H9 (cell line): ENCODE measurements around the gene VWF. TPM values are rescaled to one million over a fixed set of nuclear protein-coding genes. Genes with fewer than 3 reads are reported as not detected.

ENCODE experiments used
- DNase-seq: peaks from one replicate; pipeline ENCODE4 v3.0.0-alpha.2; 2017
- H2AFZ ChIP-seq: one replicate; pipeline ENCODE4 v1.6.1; 2013; ENCODE audit warnings: mild to moderate bottlenecking, low read length, control low read depth, moderate library complexity
- H2AK5ac ChIP-seq: 2 replicates; pipeline ENCODE4 v1.6.1; 2013; ENCODE audit warnings: low read length, control low read depth, mixed read lengths; ENCODE audit not compliant: insufficient read length
- H2BK120ac ChIP-seq: one replicate; pipeline ENCODE4 v1.6.1; 2013; ENCODE audit warnings: low read depth, mild to moderate bottlenecking, low read length, control low read depth, inconsistent platforms; ENCODE audit not compliant: poor library complexity, severe bottlenecking
- H2BK12ac ChIP-seq: 2 replicates; pipeline ENCODE4 v1.6.1; 2013; ENCODE audit warnings: low read length, control low read depth, mixed read lengths, low read depth; ENCODE audit not compliant: insufficient read length
- H2BK15ac ChIP-seq: 2 replicates; pipeline ENCODE4 v1.6.1; 2013; ENCODE audit warnings: low read depth, low read length, control low read depth
- H2BK20ac ChIP-seq: one replicate; pipeline ENCODE4 v1.6.1; 2013; ENCODE audit warnings: low read depth, mild to moderate bottlenecking, low read length, control low read depth, inconsistent platforms; ENCODE audit not compliant: poor library complexity, severe bottlenecking
- H2BK5ac ChIP-seq: 2 replicates; pipeline ENCODE4 v1.6.1; 2013; ENCODE audit warnings: low read length, control low read depth, mixed read lengths; ENCODE audit not compliant: insufficient read length
- H3K14ac ChIP-seq: 2 replicates; pipeline ENCODE4 v1.6.1; 2013; ENCODE audit warnings: low read length, control low read depth; ENCODE audit not compliant: insufficient read depth
- H3K18ac ChIP-seq: 2 replicates; pipeline ENCODE4 v1.6.1; 2013; ENCODE audit warnings: low read depth, mild to moderate bottlenecking, mixed read lengths, low read length, control low read depth; ENCODE audit not compliant: insufficient read length
- H3K23ac ChIP-seq: 2 replicates; pipeline ENCODE4 v1.6.1; 2013; ENCODE audit warnings: low read length, control low read depth, mixed read lengths, low read depth; ENCODE audit not compliant: insufficient read length
- H3K23me2 ChIP-seq: 2 replicates; pipeline ENCODE4 v1.6.1; 2013; ENCODE audit warnings: low read depth, mild to moderate bottlenecking, mixed read lengths, low read length, control low read depth; ENCODE audit not compliant: insufficient read length, poor library complexity, severe bottlenecking
- H3K27ac ChIP-seq: 2 replicates; pipeline ENCODE4 v1.5.1; 2013; ENCODE audit warnings: low read length, control low read depth, mixed read lengths, low read depth; ENCODE audit not compliant: insufficient read length
- H3K27me3 ChIP-seq: 2 replicates; pipeline ENCODE4 v1.6.1; 2013; ENCODE audit warnings: low read length, control low read depth, inconsistent platforms; ENCODE audit not compliant: insufficient read depth
- H3K4ac ChIP-seq: 2 replicates; pipeline ENCODE4 v1.6.1; 2013; ENCODE audit warnings: low read depth, mild to moderate bottlenecking, control low read depth, inconsistent platforms, low read length, moderate library complexity
- H3K4me1 ChIP-seq: 2 replicates; pipeline ENCODE4 v1.6.1; 2013; ENCODE audit warnings: low read length, control low read depth, inconsistent platforms; ENCODE audit not compliant: insufficient read depth
- H3K4me2 ChIP-seq: 2 replicates; pipeline ENCODE4 v1.6.1; 2013; ENCODE audit warnings: low read length, control low read depth, mixed read lengths; ENCODE audit not compliant: insufficient read length, insufficient read depth
- H3K56ac ChIP-seq: 2 replicates; pipeline ENCODE4 v1.6.1; 2013; ENCODE audit warnings: low read depth, mild to moderate bottlenecking, mixed read lengths, low read length, control low read depth; ENCODE audit not compliant: insufficient read length
- H3K79me1 ChIP-seq: 2 replicates; pipeline ENCODE4 v1.6.1; 2013; ENCODE audit warnings: low read depth, mild to moderate bottlenecking, moderate library complexity, low read length, control low read depth, inconsistent platforms; ENCODE audit not compliant: insufficient read depth, poor library complexity, severe bottlenecking
- H3K79me2 ChIP-seq: 2 replicates; pipeline ENCODE4 v1.6.1; 2013; ENCODE audit warnings: low read length, control low read depth, inconsistent platforms; ENCODE audit not compliant: insufficient read depth
- H3K9ac ChIP-seq: 2 replicates; pipeline ENCODE4 v1.6.1; 2013; ENCODE audit warnings: low read length, control low read depth, mixed read lengths; ENCODE audit not compliant: insufficient read length; ENCODE audit errors: extremely low read depth
- H3K9me3 ChIP-seq: one replicate; pipeline ENCODE4 v1.6.1; 2013; ENCODE audit warnings: low read depth, low read length, inconsistent platforms; ENCODE audit not compliant: control insufficient read depth
- H3T11ph ChIP-seq: one replicate; pipeline ENCODE4 v1.6.1; 2013; ENCODE audit warnings: mild to moderate bottlenecking, low read length, control low read depth, inconsistent platforms
- H4K20me1 ChIP-seq: one replicate; pipeline ENCODE4 v1.6.1; 2013; ENCODE audit not compliant: control insufficient read depth, insufficient read length, insufficient read depth
- H4K5ac ChIP-seq: 2 replicates; pipeline ENCODE4 v1.6.1; 2013; ENCODE audit warnings: low read depth, mild to moderate bottlenecking, mixed read lengths, low read length, control low read depth; ENCODE audit not compliant: insufficient read length
- H4K8ac ChIP-seq: replicated peaks from 2 replicates; pipeline ENCODE4 v1.6.1; 2013; ENCODE audit warnings: low read length, control low read depth, mixed read lengths, low read depth; ENCODE audit not compliant: insufficient read length
- H4K91ac ChIP-seq: 2 replicates; pipeline ENCODE4 v1.6.1; 2013; ENCODE audit warnings: low read depth, mild to moderate bottlenecking, moderate library complexity, mixed read lengths, low read length, control low read depth; ENCODE audit not compliant: insufficient read length
- H3K27ac Mint-ChIP-seq, 3 experiments: 2 replicates in 2 of 3; 3 replicates in 1 of 3; pipeline ENCODE4 v1.8.0; 2020 to 2021; ENCODE audit warnings: mixed read lengths in 3 of 3, mild to moderate bottlenecking in 1 of 3, moderate library complexity in 1 of 3
- H3K27me3 Mint-ChIP-seq: 2 replicates; pipeline ENCODE4 v1.8.0; 2021; ENCODE audit warnings: low read depth, mild to moderate bottlenecking, moderate library complexity, mixed read lengths
- H3K36me3 Mint-ChIP-seq, 3 experiments: 2 replicates in 2 of 3; 3 replicates in 1 of 3; pipeline ENCODE4 v1.8.0; 2020 to 2021; ENCODE audit warnings: low read depth in 3 of 3, mixed read lengths in 3 of 3; ENCODE audit not compliant: insufficient read depth in 1 of 3
- H3K4me1 Mint-ChIP-seq, 2 experiments: 2 replicates each; pipeline ENCODE4 v1.8.0; 2020; ENCODE audit warnings: mixed read lengths in 2 of 2
- H3K4me3 Mint-ChIP-seq, 2 experiments: 2 replicates in 1 of 2; 3 replicates in 1 of 2; pipeline ENCODE4 v1.8.0; 2020 to 2021; ENCODE audit warnings: mild to moderate bottlenecking in 2 of 2, mixed read lengths in 2 of 2, moderate library complexity in 1 of 2
- H3K9me3 Mint-ChIP-seq, 2 experiments: 2 replicates in 1 of 2; 3 replicates in 1 of 2; pipeline ENCODE4 v1.8.0; 2020; ENCODE audit warnings: mild to moderate bottlenecking in 2 of 2, mixed read lengths in 2 of 2, moderate library complexity in 1 of 2
- WGBS: extraction: QIAGEN DNeasy Blood & Tissue Kit; methylation state at CpG from one replicate; pipeline ENCODE4 v1.1.7; 2013; ENCODE audit warnings: missing lambda C conversion rate, low lambda C conversion rate, mixed read lengths; ENCODE audit not compliant: insufficient read length; ENCODE audit errors: extremely low coverage; 5-methylcytosine and 5-hydroxymethylcytosine counted together
- total RNA-seq: library from RNA; stranded (reverse); gene quantifications from 2 replicates; pipeline ENCODE4 v1.2.1, GENCODE V29; 2021
- TF ChIP-seq, protein P1 (sequence below): fragments of 200-600 bp; sonication (generic); conservative IDR thresholded peaks from 3 replicates; pipeline ENCODE4 v1.8.0; 2021; ENCODE audit warnings: antibody characterized with exemption, mild to moderate bottlenecking

The VWF gene
- total RNA-seq, 1 experiment from 2014 or later, result 0.17 TPM

DNA sequence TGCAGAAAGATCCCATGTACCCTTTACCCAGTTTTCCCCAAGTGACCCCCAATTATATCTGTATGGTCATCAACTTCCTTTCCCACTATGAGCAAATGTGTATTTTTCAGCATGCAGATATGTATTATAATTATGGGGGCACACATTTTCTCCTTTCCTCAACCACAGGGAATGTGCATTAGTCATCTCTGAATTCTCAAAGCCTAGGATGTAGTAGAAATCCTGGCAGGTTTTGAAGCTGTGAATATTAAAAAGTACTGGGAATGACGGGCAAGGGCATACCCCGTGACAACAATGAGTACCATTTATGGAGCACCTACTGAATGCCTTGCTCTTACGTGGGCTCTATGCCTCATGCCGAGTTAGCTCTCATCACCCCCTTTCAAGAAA, 71.5 kb downstream of the VWF start:
- Histone ChIP-seq H4K5ac (no peak overlapping the region), H2AFZ (no peak overlapping the region), H3K14ac (no peak overlapping the region), H2AK5ac (no peak overlapping the region), H3K4ac (no peak overlapping the region), H3K79me1 (no peaks in the 10 kb centered on the region), H3K27ac (no peak overlapping the region), H3K79me2 (no peaks in the 10 kb centered on the region), H4K8ac (no peak overlapping the region), H2BK20ac (no peak overlapping the region), H3K4me2 (no peak overlapping the region), H3K9ac (no peak overlapping the region), H4K20me1 (no peaks in the 10 kb centered on the region), H3K27me3 (no peaks in the 10 kb centered on the region), H3T11ph (no peak overlapping the region), H2BK15ac (no peak overlapping the region), H2BK5ac (no peak overlapping the region), H3K18ac (no peak overlapping the region), H3K56ac (no peak overlapping the region), H2BK12ac (no peak overlapping the region), H3K4me1 (no peaks in the 10 kb centered on the region), H4K91ac (no peak overlapping the region), H3K23ac (no peak overlapping the region), H2BK120ac (no peak overlapping the region), H3K23me2 (peaks cover 6% of the 10 kb centered on the region), H3K9me3 (no peaks in the 10 kb centered on the region)
- Mint-ChIP-seq H3K4me3 (no peak overlapping the region), H3K27ac (no peak overlapping the region; a peak in 1 of 7 replicates), H3K4me1 (peaks cover 8 to 10% of the 10 kb centered on the region in 2 experiments), H3K36me3 (no peaks in the 10 kb centered on the region), H3K27me3 (peaks cover 22% of the 10 kb centered on the region), H3K9me3 (no peaks in the 10 kb centered on the region)
- WGBS, result no CpG with 5 or more reads among the region's 4 CpGs
- no peak for DNase-seq
- TF ChIP-seq, protein P1, sequence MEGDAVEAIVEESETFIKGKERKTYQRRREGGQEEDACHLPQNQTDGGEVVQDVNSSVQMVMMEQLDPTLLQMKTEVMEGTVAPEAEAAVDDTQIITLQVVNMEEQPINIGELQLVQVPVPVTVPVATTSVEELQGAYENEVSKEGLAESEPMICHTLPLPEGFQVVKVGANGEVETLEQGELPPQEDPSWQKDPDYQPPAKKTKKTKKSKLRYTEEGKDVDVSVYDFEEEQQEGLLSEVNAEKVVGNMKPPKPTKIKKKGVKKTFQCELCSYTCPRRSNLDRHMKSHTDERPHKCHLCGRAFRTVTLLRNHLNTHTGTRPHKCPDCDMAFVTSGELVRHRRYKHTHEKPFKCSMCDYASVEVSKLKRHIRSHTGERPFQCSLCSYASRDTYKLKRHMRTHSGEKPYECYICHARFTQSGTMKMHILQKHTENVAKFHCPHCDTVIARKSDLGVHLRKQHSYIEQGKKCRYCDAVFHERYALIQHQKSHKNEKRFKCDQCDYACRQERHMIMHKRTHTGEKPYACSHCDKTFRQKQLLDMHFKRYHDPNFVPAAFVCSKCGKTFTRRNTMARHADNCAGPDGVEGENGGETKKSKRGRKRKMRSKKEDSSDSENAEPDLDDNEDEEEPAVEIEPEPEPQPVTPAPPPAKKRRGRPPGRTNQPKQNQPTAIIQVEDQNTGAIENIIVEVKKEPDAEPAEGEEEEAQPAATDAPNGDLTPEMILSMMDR, result no peak
